A172 (cell line): Measurements from ENCODE around the gene ATXN10. TPM values are rescaled to one million over a fixed set of nuclear protein-coding genes. Genes with fewer than 3 reads are reported as not detected.
"Not testable (repeated sequence)": the region's sequence is repeated elsewhere in the genome, so short reads cannot be mapped to it uniquely, and the experiment has no call there.

Source experiments
- DNase-seq: peaks from one replicate; pipeline ENCODE4 v3.0.0-alpha.2; 2015; ENCODE audit warnings: low spot score
- total RNA-seq: library from RNA; depleted of rRNA; stranded (reverse); fragments of >200 nt; shearing (Covaris generic); gene quantifications from 2 replicates; pipeline ENCODE4 v1.2.3, GENCODE V29; 2014

The ATXN10 gene
- total RNA-seq, 1 experiment from 2014 or later, result 53.5 TPM

GRCh38 chr22:45678961-45679912 is 7.6 kb downstream of the ATXN10 start:
- peak; percentile 61 for DNase-seq

- peak; percentile 63 for DNase-seq
Observed at GRCh38 chr22:45680932-45681700, 9.5 kb downstream of the ATXN10 start.

GRCh38 chr22:45682064-45682463 is 10.4 kb downstream of the ATXN10 start:
- no peak for DNase-seq

- DNase-seq, result not testable (repeated sequence)
Observed at GRCh38 chr22:45682773-45683172, 11.1 kb downstream of the ATXN10 start.

GRCh38 chr22:45683248-45683647 is 11.6 kb downstream of the ATXN10 start:
- no peak for DNase-seq

- DNase-seq, result no peak
Observed at GRCh38 chr22:45683680-45684079, 12.0 kb downstream of the ATXN10 start.

GRCh38 chr22:45684169-45684568 is 12.5 kb downstream of the ATXN10 start:
- DNase-seq, result no peak

- DNase-seq, result no peak
Observed at GRCh38 chr22:45684752-45685574, 13.3 kb downstream of the ATXN10 start.

- DNase-seq, result no peak
Observed at GRCh38 chr22:45686004-45686403, 14.4 kb downstream of the ATXN10 start.

GRCh38 chr22:45686836-45687235 is 15.2 kb downstream of the ATXN10 start:
- no peak for DNase-seq

GRCh38 chr22:45688600-45689080 is 17.0 kb downstream of the ATXN10 start:
- peak; percentile 92 for DNase-seq

- DNase-seq, result no peak
Observed at GRCh38 chr22:45689211-45689610, 17.6 kb downstream of the ATXN10 start.

GRCh38 chr22:45690008-45690407 is 18.4 kb downstream of the ATXN10 start:
- no peak for DNase-seq

GRCh38 chr22:45692549-45692948 is 20.9 kb downstream of the ATXN10 start:
- peak; percentile 51 for DNase-seq

GRCh38 chr22:45693835-45694234 is 22.2 kb downstream of the ATXN10 start:
- no peak for DNase-seq

GRCh38 chr22:45696227-45696626 is 24.6 kb downstream of the ATXN10 start:
- no peak for DNase-seq

GRCh38 chr22:45698094-45698493 is 26.5 kb downstream of the ATXN10 start:
- DNase-seq, result no peak

GRCh38 chr22:45702981-45703380 is 31.3 kb downstream of the ATXN10 start:
- DNase-seq, result no peak

GRCh38 chr22:45703758-45704157 is 32.1 kb downstream of the ATXN10 start:
- no peak for DNase-seq

- DNase-seq, result no peak
Observed at GRCh38 chr22:45704648-45705047, 33.0 kb downstream of the ATXN10 start.

- no peak for DNase-seq
Observed at GRCh38 chr22:45707605-45708004, 36.0 kb downstream of the ATXN10 start.

GRCh38 chr22:45708145-45708544 is 36.5 kb downstream of the ATXN10 start:
- no peak for DNase-seq
